DOHH2 (cell line): Measurements from ENCODE around the gene GATB.

ENCODE experiments used
- CTCF ChIP-seq: fragments of 200-600 bp; sonication (generic); IDR thresholded peaks from one replicate; pipeline ENCODE4 v1.5.1; 2014; ENCODE audit warnings: antibody characterized with exemption, mild to moderate bottlenecking, low read depth, low read length; ENCODE audit not compliant: poor library complexity, severe bottlenecking
- EZH2phosphoT487 ChIP-seq: fragments of 200-600 bp; sonication (generic); IDR thresholded peaks from 2 replicates; pipeline ENCODE4 v1.6.1; 2017; ENCODE audit warnings: borderline replicate concordance, mild to moderate bottlenecking, antibody characterized with exemption, low read length, moderate library complexity, mixed read lengths

- TF ChIP-seq CTCF, result no peak
- TF ChIP-seq EZH2phosphoT487, result no peak
These were observed 119.6 kb downstream of the GATB start for GRCh38 chr4:151641167-151641566.
